Dedifferentiated amniotic fluid mesenchymal stem cell (primary cell): Measurements from ENCODE around the gene INA.
"Not testable (repeated sequence)": the region's sequence is repeated elsewhere in the genome, so short reads cannot be mapped to it uniquely, and the experiment has no call there.

Experiments
- DNase-seq: peaks from one replicate; pipeline ENCODE4 v3.0.0-alpha.2; 2016; ENCODE audit errors: extremely low spot score

The INA gene

GRCh38 chr10:103276896-103277712, at the start of gene INA:
TSS of gene INA (plus strand) at chr10:103277138. CDS start at chr10:103277212, 74 bp downstream.
- DNase-seq, result peak; percentile 16

GRCh38 chr10:103227416-103227815, 49.5 kb upstream of the INA start:
- DNase-seq, result no peak

GRCh38 chr10:103231047-103231551, 45.8 kb upstream of the INA start:
- DNase-seq, result peak; percentile 98

- no peak for DNase-seq
Measured at GRCh38 chr10:103232131-103232673, 44.7 kb upstream of the INA start.

GRCh38 chr10:103232772-103233488, 44.0 kb upstream of the INA start:
- no peak for DNase-seq

- no peak for DNase-seq
Measured at GRCh38 chr10:103235775-103236174, 41.2 kb upstream of the INA start.

- DNase-seq, result peak; percentile 58
Measured at GRCh38 chr10:103238506-103239252, 38.3 kb upstream of the INA start.

GRCh38 chr10:103241262-103242011, 35.5 kb upstream of the INA start:
- DNase-seq, result peak; percentile 39

- DNase-seq, result peak; percentile 82
Measured at GRCh38 chr10:103244666-103245271, 32.2 kb upstream of the INA start.

- not testable (repeated sequence) for DNase-seq
Measured at GRCh38 chr10:103245587-103245986, 31.4 kb upstream of the INA start, which contains the start of gene RPEL1. TSS of gene RPEL1 (plus strand) at chr10:103245887. CDS start at chr10:103245997, 110 bp downstream.

- no peak for DNase-seq
Measured at GRCh38 chr10:103246324-103246723, 30.6 kb upstream of the INA start.

GRCh38 chr10:103254113-103254512, 22.8 kb upstream of the INA start:
- DNase-seq, result no peak

- DNase-seq, result peak; percentile 30
Measured at GRCh38 chr10:103254538-103255325, 22.2 kb upstream of the INA start.

- no peak for DNase-seq
Measured at GRCh38 chr10:103256613-103257012, 20.3 kb upstream of the INA start.

GRCh38 chr10:103257812-103258211, 19.1 kb upstream of the INA start:
- no peak for DNase-seq

GRCh38 chr10:103258928-103259327, 18.0 kb upstream of the INA start:
- DNase-seq, result not testable (repeated sequence)

- no peak for DNase-seq
Measured at GRCh38 chr10:103259989-103260388, 16.9 kb upstream of the INA start.

- DNase-seq, result no peak
Measured at GRCh38 chr10:103262229-103262628, 14.7 kb upstream of the INA start.

- DNase-seq, result peak; percentile 71
Measured at GRCh38 chr10:103265717-103266329, 11.1 kb upstream of the INA start.
